H9 (cell line): Measurements from ENCODE around the gene TOM1L2. TPM values are rescaled to one million over a fixed set of nuclear protein-coding genes. Genes with fewer than 3 reads are reported as not detected.
A peak's percentile ranks its signal among the peaks of the same experiment; 100 is the strongest.

Experiments
- DNase-seq: peaks from one replicate; pipeline ENCODE4 v3.0.0-alpha.2; 2017
- H2AFZ ChIP-seq: one replicate; pipeline ENCODE4 v1.6.1; 2013; ENCODE audit warnings: mild to moderate bottlenecking, low read length, control low read depth, moderate library complexity
- H2AK5ac ChIP-seq: 2 replicates; pipeline ENCODE4 v1.6.1; 2013; ENCODE audit warnings: low read length, control low read depth, mixed read lengths; ENCODE audit not compliant: insufficient read length
- H2BK120ac ChIP-seq: one replicate; pipeline ENCODE4 v1.6.1; 2013; ENCODE audit warnings: low read depth, mild to moderate bottlenecking, low read length, control low read depth, inconsistent platforms; ENCODE audit not compliant: poor library complexity, severe bottlenecking
- H2BK12ac ChIP-seq: 2 replicates; pipeline ENCODE4 v1.6.1; 2013; ENCODE audit warnings: low read length, control low read depth, mixed read lengths, low read depth; ENCODE audit not compliant: insufficient read length
- H2BK15ac ChIP-seq: 2 replicates; pipeline ENCODE4 v1.6.1; 2013; ENCODE audit warnings: low read depth, low read length, control low read depth
- H2BK20ac ChIP-seq: one replicate; pipeline ENCODE4 v1.6.1; 2013; ENCODE audit warnings: low read depth, mild to moderate bottlenecking, low read length, control low read depth, inconsistent platforms; ENCODE audit not compliant: poor library complexity, severe bottlenecking
- H2BK5ac ChIP-seq: 2 replicates; pipeline ENCODE4 v1.6.1; 2013; ENCODE audit warnings: low read length, control low read depth, mixed read lengths; ENCODE audit not compliant: insufficient read length
- H3K14ac ChIP-seq: 2 replicates; pipeline ENCODE4 v1.6.1; 2013; ENCODE audit warnings: low read length, control low read depth; ENCODE audit not compliant: insufficient read depth
- H3K18ac ChIP-seq: 2 replicates; pipeline ENCODE4 v1.6.1; 2013; ENCODE audit warnings: low read depth, mild to moderate bottlenecking, mixed read lengths, low read length, control low read depth; ENCODE audit not compliant: insufficient read length
- H3K23ac ChIP-seq: 2 replicates; pipeline ENCODE4 v1.6.1; 2013; ENCODE audit warnings: low read length, control low read depth, mixed read lengths, low read depth; ENCODE audit not compliant: insufficient read length
- H3K23me2 ChIP-seq: 2 replicates; pipeline ENCODE4 v1.6.1; 2013; ENCODE audit warnings: low read depth, mild to moderate bottlenecking, mixed read lengths, low read length, control low read depth; ENCODE audit not compliant: insufficient read length, poor library complexity, severe bottlenecking
- H3K27ac ChIP-seq: 2 replicates; pipeline ENCODE4 v1.5.1; 2013; ENCODE audit warnings: low read length, control low read depth, mixed read lengths, low read depth; ENCODE audit not compliant: insufficient read length
- H3K27me3 ChIP-seq: 2 replicates; pipeline ENCODE4 v1.6.1; 2013; ENCODE audit warnings: low read length, control low read depth, inconsistent platforms; ENCODE audit not compliant: insufficient read depth
- H3K4ac ChIP-seq: 2 replicates; pipeline ENCODE4 v1.6.1; 2013; ENCODE audit warnings: low read depth, mild to moderate bottlenecking, control low read depth, inconsistent platforms, low read length, moderate library complexity
- H3K4me1 ChIP-seq: 2 replicates; pipeline ENCODE4 v1.6.1; 2013; ENCODE audit warnings: low read length, control low read depth, inconsistent platforms; ENCODE audit not compliant: insufficient read depth
- H3K4me2 ChIP-seq: 2 replicates; pipeline ENCODE4 v1.6.1; 2013; ENCODE audit warnings: low read length, control low read depth, mixed read lengths; ENCODE audit not compliant: insufficient read length, insufficient read depth
- H3K56ac ChIP-seq: 2 replicates; pipeline ENCODE4 v1.6.1; 2013; ENCODE audit warnings: low read depth, mild to moderate bottlenecking, mixed read lengths, low read length, control low read depth; ENCODE audit not compliant: insufficient read length
- H3K79me1 ChIP-seq: 2 replicates; pipeline ENCODE4 v1.6.1; 2013; ENCODE audit warnings: low read depth, mild to moderate bottlenecking, moderate library complexity, low read length, control low read depth, inconsistent platforms; ENCODE audit not compliant: insufficient read depth, poor library complexity, severe bottlenecking
- H3K79me2 ChIP-seq: 2 replicates; pipeline ENCODE4 v1.6.1; 2013; ENCODE audit warnings: low read length, control low read depth, inconsistent platforms; ENCODE audit not compliant: insufficient read depth
- H3K9ac ChIP-seq: 2 replicates; pipeline ENCODE4 v1.6.1; 2013; ENCODE audit warnings: low read length, control low read depth, mixed read lengths; ENCODE audit not compliant: insufficient read length; ENCODE audit errors: extremely low read depth
- H3K9me3 ChIP-seq: one replicate; pipeline ENCODE4 v1.6.1; 2013; ENCODE audit warnings: low read depth, low read length, inconsistent platforms; ENCODE audit not compliant: control insufficient read depth
- H3T11ph ChIP-seq: one replicate; pipeline ENCODE4 v1.6.1; 2013; ENCODE audit warnings: mild to moderate bottlenecking, low read length, control low read depth, inconsistent platforms
- H4K20me1 ChIP-seq: one replicate; pipeline ENCODE4 v1.6.1; 2013; ENCODE audit not compliant: control insufficient read depth, insufficient read length, insufficient read depth
- H4K5ac ChIP-seq: 2 replicates; pipeline ENCODE4 v1.6.1; 2013; ENCODE audit warnings: low read depth, mild to moderate bottlenecking, mixed read lengths, low read length, control low read depth; ENCODE audit not compliant: insufficient read length
- H4K8ac ChIP-seq: replicated peaks from 2 replicates; pipeline ENCODE4 v1.6.1; 2013; ENCODE audit warnings: low read length, control low read depth, mixed read lengths, low read depth; ENCODE audit not compliant: insufficient read length
- H4K91ac ChIP-seq: 2 replicates; pipeline ENCODE4 v1.6.1; 2013; ENCODE audit warnings: low read depth, mild to moderate bottlenecking, moderate library complexity, mixed read lengths, low read length, control low read depth; ENCODE audit not compliant: insufficient read length
- H3K27ac Mint-ChIP-seq, 3 experiments: 2 replicates in 2 of 3; 3 replicates in 1 of 3; pipeline ENCODE4 v1.8.0; 2020 to 2021; ENCODE audit warnings: mixed read lengths in 3 of 3, mild to moderate bottlenecking in 1 of 3, moderate library complexity in 1 of 3
- H3K27me3 Mint-ChIP-seq: 2 replicates; pipeline ENCODE4 v1.8.0; 2021; ENCODE audit warnings: low read depth, mild to moderate bottlenecking, moderate library complexity, mixed read lengths
- H3K36me3 Mint-ChIP-seq, 3 experiments: 2 replicates in 2 of 3; 3 replicates in 1 of 3; pipeline ENCODE4 v1.8.0; 2020 to 2021; ENCODE audit warnings: low read depth in 3 of 3, mixed read lengths in 3 of 3; ENCODE audit not compliant: insufficient read depth in 1 of 3
- H3K4me1 Mint-ChIP-seq, 2 experiments: 2 replicates each; pipeline ENCODE4 v1.8.0; 2020; ENCODE audit warnings: mixed read lengths in 2 of 2
- H3K4me3 Mint-ChIP-seq, 2 experiments: 2 replicates in 1 of 2; 3 replicates in 1 of 2; pipeline ENCODE4 v1.8.0; 2020 to 2021; ENCODE audit warnings: mild to moderate bottlenecking in 2 of 2, mixed read lengths in 2 of 2, moderate library complexity in 1 of 2
- H3K9me3 Mint-ChIP-seq, 2 experiments: 2 replicates in 1 of 2; 3 replicates in 1 of 2; pipeline ENCODE4 v1.8.0; 2020; ENCODE audit warnings: mild to moderate bottlenecking in 2 of 2, mixed read lengths in 2 of 2, moderate library complexity in 1 of 2
- WGBS: extraction: QIAGEN DNeasy Blood & Tissue Kit; methylation state at CpG from one replicate; pipeline ENCODE4 v1.1.7; 2013; ENCODE audit warnings: missing lambda C conversion rate, low lambda C conversion rate, mixed read lengths; ENCODE audit not compliant: insufficient read length; ENCODE audit errors: extremely low coverage; 5-methylcytosine and 5-hydroxymethylcytosine counted together
- total RNA-seq: library from RNA; stranded (reverse); gene quantifications from 2 replicates; pipeline ENCODE4 v1.2.1, GENCODE V29; 2021
- TF ChIP-seq, protein P1 (sequence below): fragments of 200-600 bp; sonication (generic); conservative IDR thresholded peaks from 3 replicates; pipeline ENCODE4 v1.8.0; 2021; ENCODE audit warnings: antibody characterized with exemption, mild to moderate bottlenecking

Gene TOM1L2
- total RNA-seq, 1 experiment from 2014 or later: 4.6 TPM

DNA sequence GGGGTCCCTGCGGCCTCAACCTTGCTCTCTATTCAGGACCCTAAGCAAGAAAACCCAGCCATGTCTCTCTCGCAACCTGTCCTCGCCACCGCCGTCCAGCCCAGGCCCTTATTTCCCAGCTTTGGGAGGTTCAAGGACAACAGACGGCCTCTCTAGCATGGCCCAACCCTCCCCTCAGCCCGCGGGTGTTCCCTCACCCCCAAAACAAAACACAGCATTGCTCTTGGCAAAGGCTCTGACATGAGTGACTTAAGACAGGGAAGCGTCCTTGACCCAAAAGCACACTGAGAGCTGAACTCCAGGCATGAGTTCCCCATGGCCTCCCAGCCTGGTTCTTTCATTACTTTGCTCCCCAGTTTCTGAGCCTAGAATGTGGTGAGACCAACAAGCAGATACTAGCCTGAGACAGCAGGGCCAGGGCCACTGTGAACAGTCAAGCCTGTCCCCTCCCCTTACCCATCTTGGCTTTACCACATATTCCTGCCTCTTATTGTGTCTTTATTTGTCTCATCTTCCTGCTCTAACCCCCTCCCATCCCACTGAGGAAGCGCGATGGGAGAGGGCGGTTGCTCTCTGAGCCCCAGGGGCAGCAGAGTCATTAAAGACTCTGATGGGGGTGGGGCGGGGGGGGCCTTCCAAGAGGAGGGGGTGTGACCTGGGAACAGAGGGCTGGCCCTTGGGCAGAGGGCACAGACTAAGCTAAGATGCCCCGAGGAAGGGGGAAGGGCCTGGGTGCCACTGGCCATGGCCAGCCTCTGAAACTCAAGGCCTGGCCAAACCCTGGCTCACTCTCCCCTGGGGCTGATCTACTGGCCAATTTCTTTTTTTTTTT is 147.2 kb downstream of the TOM1L2 start:
- peaks cover 46 to 72% of the 10 kb centered on the region in 2 experiments for H3K4me1 Mint-ChIP-seq

More for the DNA sequence above, 147.2 kb downstream of the TOM1L2 start:
- Histone ChIP-seq H4K8ac (no peak overlapping the region), H3K4me1 (peaks cover 11% of the 10 kb centered on the region), H2BK12ac (no peak overlapping the region), H3K56ac (no peak overlapping the region), H3K23me2 (peaks cover 9% of the 10 kb centered on the region), H3K27ac (no peak overlapping the region), H3K4me2 (no peak overlapping the region), H3K9ac (no peak overlapping the region), H4K20me1 (peaks cover 2% of the 10 kb centered on the region), H2BK20ac (no peak overlapping the region), H3K14ac (peak overlapping the region; percentile 28), H2BK5ac (no peak overlapping the region), H3T11ph (no peak overlapping the region), H4K91ac (peak overlapping the region; percentile 10), H2AK5ac (no peak overlapping the region), H3K79me2 (peaks cover 10% of the 10 kb centered on the region; the same call in 1 of the 2 replicates), H2BK120ac (no peak overlapping the region), H2BK15ac (0 out of 2 replicates have a peak overlapping the region, but pooled peaks have one; percentile 24), H2AFZ (no peak overlapping the region), H3K27me3 (no peaks in the 10 kb centered on the region), H3K18ac (peak overlapping the region; percentile 49), H4K5ac (no peak overlapping the region), H3K4ac (no peak overlapping the region), H3K9me3 (no peaks in the 10 kb centered on the region), H3K79me1 (peaks cover 17% of the 10 kb centered on the region), H3K23ac (no peak overlapping the region)
- WGBS: no CpG with 5 or more reads among the region's 14 CpGs
- Mint-ChIP-seq H3K27ac (peak overlapping the region; percentile 96 to 99 (median 97)), H3K9me3 (no peaks in the 10 kb centered on the region), H3K36me3 (peaks cover 6 to 31% (median 26%) of the 10 kb centered on the region in 3 experiments), H3K27me3 (no peaks in the 10 kb centered on the region), H3K4me3 (peak overlapping the region; percentile 6 to 54; a peak in 4 of 5 replicates)
- TF ChIP-seq, protein P1, sequence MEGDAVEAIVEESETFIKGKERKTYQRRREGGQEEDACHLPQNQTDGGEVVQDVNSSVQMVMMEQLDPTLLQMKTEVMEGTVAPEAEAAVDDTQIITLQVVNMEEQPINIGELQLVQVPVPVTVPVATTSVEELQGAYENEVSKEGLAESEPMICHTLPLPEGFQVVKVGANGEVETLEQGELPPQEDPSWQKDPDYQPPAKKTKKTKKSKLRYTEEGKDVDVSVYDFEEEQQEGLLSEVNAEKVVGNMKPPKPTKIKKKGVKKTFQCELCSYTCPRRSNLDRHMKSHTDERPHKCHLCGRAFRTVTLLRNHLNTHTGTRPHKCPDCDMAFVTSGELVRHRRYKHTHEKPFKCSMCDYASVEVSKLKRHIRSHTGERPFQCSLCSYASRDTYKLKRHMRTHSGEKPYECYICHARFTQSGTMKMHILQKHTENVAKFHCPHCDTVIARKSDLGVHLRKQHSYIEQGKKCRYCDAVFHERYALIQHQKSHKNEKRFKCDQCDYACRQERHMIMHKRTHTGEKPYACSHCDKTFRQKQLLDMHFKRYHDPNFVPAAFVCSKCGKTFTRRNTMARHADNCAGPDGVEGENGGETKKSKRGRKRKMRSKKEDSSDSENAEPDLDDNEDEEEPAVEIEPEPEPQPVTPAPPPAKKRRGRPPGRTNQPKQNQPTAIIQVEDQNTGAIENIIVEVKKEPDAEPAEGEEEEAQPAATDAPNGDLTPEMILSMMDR: no peak
- DNase-seq: peak; percentile 64
